Body of pancreas (tissue), 4 donors: ENCODE results near the gene SLC35C1. TPM values are rescaled to one million over a fixed set of nuclear protein-coding genes. Genes with fewer than 3 reads are reported as not detected.
"Not testable (repeated sequence)": the region's sequence is repeated elsewhere in the genome, so short reads cannot be mapped to it uniquely, and the experiment has no call there.

Experiments
- ATAC-seq: fragments of 150-250 bp; one replicate; pipeline ENCODE4 v1.9.1; 2016
- DNase-seq, 4 donors: peaks; one replicate each; pipeline ENCODE4 v3.0.0-alpha.2; 2019
- H3K27ac ChIP-seq, 4 donors: fragments of 200-600 bp; sonication (generic); 1 replicate in 3 of 4; 2 replicates in 1 of 4; pipeline versions ENCODE4 v1.5.1 to v1.6.1; 2016 to 2019; ENCODE audit warnings: mild to moderate bottlenecking in 1 of 4, mixed read lengths in 1 of 4, moderate library complexity in 1 of 4
- H3K27me3 ChIP-seq, 2 donors: fragments of 200-600 bp; sonication (generic); one replicate each; pipeline ENCODE4 v1.6.0; 2016; ENCODE audit warnings: mild to moderate bottlenecking in 1 of 2
- H3K36me3 ChIP-seq, 2 donors: fragments of 200-600 bp; sonication (generic); replicated peaks in 1 of 2; 2 replicates each; pipeline ENCODE4 v1.5.1; 2016; ENCODE audit warnings: low read depth in 2 of 2; ENCODE audit not compliant: insufficient read depth in 1 of 2
- H3K4me1 ChIP-seq: fragments of 200-600 bp; sonication (generic); one replicate; pipeline ENCODE4 v1.6.0; 2016
- H3K4me3 ChIP-seq, 2 donors: fragments of 200-600 bp; sonication (generic); 1 replicate in 1 of 2; 2 replicates in 1 of 2; pipeline ENCODE4 v1.5.1; 2016 to 2019
- H3K9me3 ChIP-seq, 3 donors: fragments of 200-600 bp; sonication (generic); 1 replicate in 2 of 3; 2 replicates in 1 of 3; pipeline ENCODE4 v1.5.1; 2016
- CTCF ChIP-seq, 7 experiments: fragments of 450-650 bp in 4 of 7; fragments of 200-600 bp in 3 of 7; sonication (generic) in 3 of 7; IDR thresholded peaks; one replicate each; pipeline ENCODE4 v1.5.1; 2016 to 2019; ENCODE audit warnings: antibody characterized with exemption in 7 of 7
- POLR2A ChIP-seq, 3 donors: fragments of 450-650 bp; IDR thresholded peaks; one replicate each; pipeline ENCODE4 v1.6.1; 2016; ENCODE audit warnings: antibody characterized with exemption in 3 of 3, mild to moderate bottlenecking in 2 of 3
- WGBS, 2 donors: methylation state at CpG; one replicate each; pipeline ENCODE4 v1.1.5; 2017; 5-methylcytosine and 5-hydroxymethylcytosine counted together
- intact Hi-C: fragments of 100-400 bp; cut with DNase I; formaldehyde crosslinking; loops from one replicate; pipeline ENCODE4 v1.15.1; 2023
- total RNA-seq, 2 donors: library from RNA; depleted of rRNA; stranded (reverse); fragments of >200 nt; gene quantifications; one replicate each; pipeline ENCODE4 v1.1.0, GENCODE V29; 2016

The SLC35C1 gene
- total RNA-seq, 2 donors from 2014 or later = 11.2 to 22.7 TPM

GRCh38 chr11:45818961-45819605 lies 14.1 kb downstream of the SLC35C1 start:
- Histone ChIP-seq H3K4me1 (no peaks in the 10 kb centered on the region), H3K27ac (no peak overlapping the region), H3K4me3 (no peak overlapping the region), H3K27me3 (no peaks in the 10 kb centered on the region), H3K36me3 (no peaks in the 10 kb centered on the region), H3K9me3 (no peaks in the 10 kb centered on the region)
- ATAC-seq = no peak
- intact Hi-C loops = no loop called here
- no peak for TF ChIP-seq CTCF (IDR thresholded peaks at IDR 0.05)
- no peak for TF ChIP-seq POLR2A (IDR thresholded peaks at IDR 0.05)
- DNase-seq = no peak
- 75 to 78% methylated on average over 6 of the region's 6 CpGs for WGBS, 2 donors

- Histone ChIP-seq H3K4me1 (no peaks in the 10 kb centered on the region), H3K36me3 (no peaks in the 10 kb centered on the region), H3K27ac (no peak overlapping the region), H3K4me3 (no peak overlapping the region), H3K27me3 (no peaks in the 10 kb centered on the region), H3K9me3 (no peaks in the 10 kb centered on the region)
- no peak for TF ChIP-seq POLR2A (IDR thresholded peaks at IDR 0.05)
- no peak for TF ChIP-seq CTCF (IDR thresholded peaks at IDR 0.05)
- ATAC-seq (no peak), DNase-seq (no peak)
- 91% methylated on average over 5 of the region's 5 CpGs for WGBS, 2 donors
- intact Hi-C loops = no loop called here
Measured at GRCh38 chr11:45820211-45820857, 15.4 kb downstream of the SLC35C1 start.

- H3K4me3 ChIP-seq, H3K4me1 ChIP-seq, intact Hi-C loops, H3K27ac ChIP-seq, H3K9me3 ChIP-seq, DNase-seq, ATAC-seq, H3K27me3 ChIP-seq, H3K36me3 ChIP-seq: not testable (repeated sequence)
- 48 to 59% methylated on average over 7 of the region's 7 CpGs for WGBS, 2 donors
Measured at GRCh38 chr11:45826492-45826891, 21.5 kb downstream of the SLC35C1 start.

- Histone ChIP-seq H3K36me3 (no peaks in the 10 kb centered on the region), H3K27me3 (no peaks in the 10 kb centered on the region), H3K9me3 (no peaks in the 10 kb centered on the region), H3K27ac (no peak overlapping the region), H3K4me1 (no peaks in the 10 kb centered on the region), H3K4me3 (no peak overlapping the region)
- intact Hi-C loops = no loop called here
- TF ChIP-seq CTCF (IDR thresholded peaks at IDR 0.05) (no peak), POLR2A (IDR thresholded peaks at IDR 0.05) (no peak)
- ATAC-seq (no peak), DNase-seq (no peak)
- 93 to 95% methylated on average over 4 of the region's 4 CpGs for WGBS, 2 donors
Measured at GRCh38 chr11:45827123-45827522, 22.2 kb downstream of the SLC35C1 start.

GRCh38 chr11:45828996-45829395 lies 24.0 kb downstream of the SLC35C1 start:
- whole genome bisulfite sequencing, 2 donors = 61 to 68% methylated on average over 4 of the region's 4 CpGs
- no peak for TF ChIP-seq CTCF (IDR thresholded peaks at IDR 0.05)
- no peak for TF ChIP-seq POLR2A (IDR thresholded peaks at IDR 0.05)
- H3K4me3 ChIP-seq = no peak overlapping the region
- no peak overlapping the region for H3K27ac ChIP-seq
- no peaks in the 10 kb centered on the region for H3K36me3 ChIP-seq
- H3K27me3 ChIP-seq = no peaks in the 10 kb centered on the region
- no peak for DNase-seq
- no peaks in the 10 kb centered on the region for H3K4me1 ChIP-seq
- intact Hi-C loops = no loop called here
- no peak for ATAC-seq
- H3K9me3 ChIP-seq = no peaks in the 10 kb centered on the region
